Activated naive CD8-positive, alpha-beta T cell treated with anti-CD3 and anti-CD28 coated beads for 36 hours (primary cell): ENCODE results near the gene AOC2. TPM values are rescaled to one million over a fixed set of nuclear protein-coding genes. Genes with fewer than 3 reads are reported as not detected.

ENCODE experiments used
- DNase-seq: peaks from one replicate; pipeline ENCODE4 v3.0.0; 2021
- H3K27ac Mint-ChIP-seq: one replicate; pipeline ENCODE4 v1.8.0; 2022; ENCODE audit warnings: mild to moderate bottlenecking, moderate library complexity, mixed read lengths
- H3K27me3 Mint-ChIP-seq: one replicate; pipeline ENCODE4 v1.8.0; 2022; ENCODE audit warnings: mild to moderate bottlenecking, mixed read lengths
- H3K36me3 Mint-ChIP-seq: one replicate; pipeline ENCODE4 v1.8.0; 2021; ENCODE audit warnings: mild to moderate bottlenecking, mixed read lengths
- H3K4me1 Mint-ChIP-seq: one replicate; pipeline ENCODE4 v1.8.0; 2021; ENCODE audit warnings: mixed read lengths
- H3K4me3 Mint-ChIP-seq: one replicate; pipeline ENCODE4 v1.8.0; 2022; ENCODE audit warnings: mild to moderate bottlenecking, moderate library complexity, mixed read lengths
- H3K9me3 Mint-ChIP-seq: one replicate; pipeline ENCODE4 v1.8.0; 2022; ENCODE audit warnings: mixed read lengths
- total RNA-seq, 2 experiments: library from RNA; stranded (reverse); gene quantifications; one replicate each; pipeline ENCODE4 v1.2.3, GENCODE V29; 2021

AOC2 gene, protein sequence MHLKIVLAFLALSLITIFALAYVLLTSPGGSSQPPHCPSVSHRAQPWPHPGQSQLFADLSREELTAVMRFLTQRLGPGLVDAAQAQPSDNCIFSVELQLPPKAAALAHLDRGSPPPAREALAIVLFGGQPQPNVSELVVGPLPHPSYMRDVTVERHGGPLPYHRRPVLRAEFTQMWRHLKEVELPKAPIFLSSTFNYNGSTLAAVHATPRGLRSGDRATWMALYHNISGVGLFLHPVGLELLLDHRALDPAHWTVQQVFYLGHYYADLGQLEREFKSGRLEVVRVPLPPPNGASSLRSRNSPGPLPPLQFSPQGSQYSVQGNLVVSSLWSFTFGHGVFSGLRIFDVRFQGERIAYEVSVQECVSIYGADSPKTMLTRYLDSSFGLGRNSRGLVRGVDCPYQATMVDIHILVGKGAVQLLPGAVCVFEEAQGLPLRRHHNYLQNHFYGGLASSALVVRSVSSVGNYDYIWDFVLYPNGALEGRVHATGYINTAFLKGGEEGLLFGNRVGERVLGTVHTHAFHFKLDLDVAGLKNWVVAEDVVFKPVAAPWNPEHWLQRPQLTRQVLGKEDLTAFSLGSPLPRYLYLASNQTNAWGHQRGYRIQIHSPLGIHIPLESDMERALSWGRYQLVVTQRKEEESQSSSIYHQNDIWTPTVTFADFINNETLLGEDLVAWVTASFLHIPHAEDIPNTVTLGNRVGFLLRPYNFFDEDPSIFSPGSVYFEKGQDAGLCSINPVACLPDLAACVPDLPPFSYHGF
- total RNA-seq, result 1 to 10 TPM; 1.9 to 2.6 TPM

DNA sequence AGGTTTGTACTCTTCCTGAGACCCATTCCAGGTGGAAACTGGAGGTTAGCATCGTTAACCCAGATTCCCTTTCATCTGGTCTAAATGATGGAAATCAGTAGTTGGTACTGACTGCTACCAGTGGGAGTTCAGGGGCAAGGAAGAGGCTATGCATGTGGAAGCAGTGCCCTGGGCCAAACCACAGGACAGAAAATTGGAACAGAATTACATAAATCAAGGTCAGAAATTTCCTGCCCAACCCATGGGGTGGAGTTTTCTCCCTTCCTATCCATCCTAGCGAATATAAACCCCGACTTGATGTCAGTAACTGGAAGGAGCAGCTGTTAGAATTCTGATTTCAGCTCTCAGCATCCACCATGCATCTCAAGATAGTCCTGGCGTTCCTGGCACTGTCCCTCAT is at the start of gene AOC2:
Gene AOC2, plus strand, starts transcription at position 310 of the 400 bp plus-strand sequence. Its CDS starts 47 bp downstream, at position 357.
- no peak for DNase-seq
- Mint-ChIP-seq H3K9me3 (no peaks in the 10 kb centered on the region), H3K27me3 (no peaks in the 10 kb centered on the region), H3K27ac (peak within 1 kb of the TSS; percentile 53), H3K36me3 (peaks cover 9% of the 10 kb centered on the region), H3K4me1 (peaks cover 21% of the 10 kb centered on the region), H3K4me3 (no peak within 1 kb of the TSS)

DNA sequence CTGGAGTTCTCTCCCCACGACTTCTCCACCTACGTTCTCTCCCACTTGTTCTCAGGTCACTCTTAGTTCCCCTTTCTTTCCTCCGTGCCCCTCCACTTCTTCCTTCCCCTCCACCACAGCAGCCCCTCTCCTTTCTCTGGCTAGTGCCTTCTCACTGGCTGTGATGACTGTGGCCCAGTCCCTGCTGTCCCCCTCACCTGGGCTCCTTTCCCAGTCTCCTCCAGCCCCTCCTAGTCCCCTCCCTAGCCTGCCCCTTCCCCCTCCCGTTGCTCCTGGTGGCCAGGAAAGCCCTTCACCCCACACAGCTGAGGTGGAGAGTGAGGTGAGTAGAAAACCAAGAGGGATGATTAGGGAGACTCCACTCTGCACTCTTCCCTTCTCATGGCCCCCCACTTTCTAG is 49.3 kb upstream of the AOC2 start:
- Mint-ChIP-seq H3K27me3 (no peaks in the 10 kb centered on the region), H3K4me3 (no peak overlapping the region), H3K4me1 (peaks cover 10% of the 10 kb centered on the region), H3K27ac (no peak overlapping the region), H3K36me3 (peaks cover 6% of the 10 kb centered on the region), H3K9me3 (peaks cover 4% of the 10 kb centered on the region)
- DNase-seq, result no peak

DNA sequence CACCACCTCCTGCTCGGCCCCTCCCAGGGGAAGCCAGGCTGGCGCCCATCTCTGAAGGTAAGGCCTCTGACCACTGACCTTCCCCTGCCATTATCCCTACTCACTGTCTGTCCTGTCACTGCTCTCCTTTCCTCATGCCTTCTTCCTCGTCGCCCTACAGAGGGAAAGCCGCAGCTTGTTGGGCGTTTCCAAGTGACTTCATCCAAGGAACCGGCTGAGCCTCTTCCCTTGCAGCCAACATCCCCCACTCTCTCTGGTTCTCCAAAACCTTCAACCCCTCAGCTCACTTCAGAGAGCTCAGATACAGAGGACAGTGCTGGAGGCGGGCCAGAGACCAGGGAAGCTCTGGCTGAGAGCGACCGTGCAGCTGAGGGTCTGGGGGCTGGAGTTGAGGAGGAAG is 48.9 kb upstream of the AOC2 start:
- DNase-seq, result no peak
- H3K27me3 Mint-ChIP-seq, result no peaks in the 10 kb centered on the region
- no peak overlapping the region for H3K27ac Mint-ChIP-seq
- peaks cover 10% of the 10 kb centered on the region for H3K4me1 Mint-ChIP-seq
- no peak overlapping the region for H3K4me3 Mint-ChIP-seq
- peaks cover 6% of the 10 kb centered on the region for H3K36me3 Mint-ChIP-seq
- H3K9me3 Mint-ChIP-seq, result peaks cover 4% of the 10 kb centered on the region

DNA sequence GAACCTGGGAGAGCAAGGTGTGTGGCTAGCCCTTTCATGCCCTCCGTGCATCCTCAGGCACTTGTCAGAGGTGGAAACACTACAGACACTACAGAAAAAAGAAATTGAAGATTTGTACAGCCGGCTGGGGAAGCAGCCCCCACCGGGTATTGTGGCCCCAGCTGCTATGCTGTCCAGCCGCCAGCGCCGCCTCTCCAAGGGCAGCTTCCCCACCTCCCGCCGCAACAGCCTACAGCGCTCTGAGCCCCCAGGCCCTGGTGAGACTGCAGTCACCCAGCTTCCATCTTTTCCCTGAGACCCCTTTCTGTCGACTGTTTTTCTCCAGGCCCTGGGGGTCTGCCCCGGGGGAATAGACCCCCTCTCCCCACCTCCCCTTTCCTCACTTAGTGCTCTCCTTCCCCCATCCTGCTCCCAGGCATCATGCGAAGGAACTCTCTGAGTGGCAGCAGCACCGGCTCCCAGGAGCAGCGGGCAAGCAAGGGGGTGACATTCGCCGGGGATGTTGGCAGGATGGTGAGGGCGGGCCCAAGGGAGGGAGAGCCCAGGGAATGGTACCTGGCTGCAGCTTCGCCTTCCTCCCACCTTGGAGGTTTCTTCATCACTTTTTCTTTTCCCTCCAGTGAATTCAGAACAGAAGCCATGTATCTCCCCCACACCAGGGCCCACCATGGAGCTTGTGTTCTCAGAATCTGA is 48.2 kb upstream of the AOC2 start:
- Mint-ChIP-seq H3K4me3 (no peak overlapping the region), H3K9me3 (peaks cover 4% of the 10 kb centered on the region), H3K27me3 (no peaks in the 10 kb centered on the region), H3K4me1 (peaks cover 10% of the 10 kb centered on the region), H3K27ac (no peak overlapping the region), H3K36me3 (peaks cover 6% of the 10 kb centered on the region)
- no peak for DNase-seq

DNA sequence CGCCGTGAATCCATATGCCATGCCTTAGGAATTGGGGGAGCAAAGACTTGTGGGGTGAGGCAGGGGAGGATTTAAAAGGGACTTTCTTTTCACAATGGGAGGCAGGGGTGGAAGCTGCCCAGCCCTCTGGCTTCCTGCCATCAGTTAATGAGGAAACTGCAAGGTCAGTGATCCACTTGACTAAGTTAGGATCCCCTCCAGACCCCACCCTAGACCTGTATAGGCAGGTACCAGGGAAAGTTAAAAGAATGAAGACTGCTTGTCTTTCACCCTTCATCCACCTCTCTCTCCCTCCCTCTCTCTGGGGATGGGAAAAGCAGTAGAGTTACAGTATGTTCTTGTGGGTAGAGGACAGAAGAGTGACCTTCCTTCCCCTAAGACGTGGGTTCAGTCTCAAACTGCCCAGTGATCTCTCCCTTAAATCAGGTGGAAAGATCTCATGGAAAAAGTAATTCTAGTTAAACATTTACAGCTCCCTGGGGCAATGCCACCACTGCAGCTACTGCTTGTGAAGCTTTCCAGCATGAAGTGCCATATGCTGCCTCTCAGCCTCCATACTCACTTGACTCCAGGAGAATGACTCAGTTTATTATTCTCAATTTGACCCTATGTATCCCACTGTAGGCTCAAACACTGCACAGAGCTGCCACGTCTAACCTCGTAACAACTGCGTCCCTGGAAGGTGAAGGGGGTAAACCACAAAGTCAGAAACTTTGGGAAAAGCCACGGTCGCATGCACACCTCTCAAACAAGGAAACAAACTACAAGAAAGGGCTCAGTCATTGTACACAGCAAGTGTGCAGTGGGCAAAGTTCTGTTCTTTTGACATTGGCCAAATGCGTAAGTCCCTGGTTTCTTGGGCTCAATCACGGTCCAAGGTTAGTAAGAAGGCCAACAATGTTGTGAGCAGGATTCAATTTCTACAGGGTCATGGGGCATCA is 47.0 kb upstream of the AOC2 start:
- H3K9me3 Mint-ChIP-seq, result peaks cover 4% of the 10 kb centered on the region
- H3K4me1 Mint-ChIP-seq, result peaks cover 10% of the 10 kb centered on the region
- peak overlapping the region; percentile 90 for H3K4me3 Mint-ChIP-seq
- H3K27ac Mint-ChIP-seq, result no peak overlapping the region
- no peak for DNase-seq
- peaks cover 6% of the 10 kb centered on the region for H3K36me3 Mint-ChIP-seq
- no peaks in the 10 kb centered on the region for H3K27me3 Mint-ChIP-seq

DNA sequence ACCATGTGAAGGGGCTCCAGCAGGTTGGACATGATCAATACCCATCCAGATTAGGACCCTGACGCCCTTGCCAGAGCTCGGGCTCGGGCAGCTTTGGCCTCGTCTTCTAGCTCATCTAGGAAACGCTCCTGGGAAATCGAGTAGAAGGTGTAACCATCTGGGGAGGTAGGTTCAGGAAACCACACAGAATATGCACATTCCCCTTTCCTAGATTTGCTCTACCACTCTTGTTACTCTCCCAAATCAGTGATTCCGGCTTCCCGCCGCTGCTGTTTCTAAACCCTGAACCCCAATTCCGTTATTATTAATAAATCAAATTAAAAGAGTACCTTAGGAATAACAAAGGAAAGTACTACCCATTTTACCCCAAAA is 46.4 kb upstream of the AOC2 start:
- DNase-seq, result no peak
- Mint-ChIP-seq H3K9me3 (peaks cover 4% of the 10 kb centered on the region), H3K27ac (peak overlapping the region; percentile 69), H3K4me1 (peaks cover 10% of the 10 kb centered on the region), H3K36me3 (peaks cover 6% of the 10 kb centered on the region), H3K4me3 (peak overlapping the region; percentile 90), H3K27me3 (no peaks in the 10 kb centered on the region)

DNA sequence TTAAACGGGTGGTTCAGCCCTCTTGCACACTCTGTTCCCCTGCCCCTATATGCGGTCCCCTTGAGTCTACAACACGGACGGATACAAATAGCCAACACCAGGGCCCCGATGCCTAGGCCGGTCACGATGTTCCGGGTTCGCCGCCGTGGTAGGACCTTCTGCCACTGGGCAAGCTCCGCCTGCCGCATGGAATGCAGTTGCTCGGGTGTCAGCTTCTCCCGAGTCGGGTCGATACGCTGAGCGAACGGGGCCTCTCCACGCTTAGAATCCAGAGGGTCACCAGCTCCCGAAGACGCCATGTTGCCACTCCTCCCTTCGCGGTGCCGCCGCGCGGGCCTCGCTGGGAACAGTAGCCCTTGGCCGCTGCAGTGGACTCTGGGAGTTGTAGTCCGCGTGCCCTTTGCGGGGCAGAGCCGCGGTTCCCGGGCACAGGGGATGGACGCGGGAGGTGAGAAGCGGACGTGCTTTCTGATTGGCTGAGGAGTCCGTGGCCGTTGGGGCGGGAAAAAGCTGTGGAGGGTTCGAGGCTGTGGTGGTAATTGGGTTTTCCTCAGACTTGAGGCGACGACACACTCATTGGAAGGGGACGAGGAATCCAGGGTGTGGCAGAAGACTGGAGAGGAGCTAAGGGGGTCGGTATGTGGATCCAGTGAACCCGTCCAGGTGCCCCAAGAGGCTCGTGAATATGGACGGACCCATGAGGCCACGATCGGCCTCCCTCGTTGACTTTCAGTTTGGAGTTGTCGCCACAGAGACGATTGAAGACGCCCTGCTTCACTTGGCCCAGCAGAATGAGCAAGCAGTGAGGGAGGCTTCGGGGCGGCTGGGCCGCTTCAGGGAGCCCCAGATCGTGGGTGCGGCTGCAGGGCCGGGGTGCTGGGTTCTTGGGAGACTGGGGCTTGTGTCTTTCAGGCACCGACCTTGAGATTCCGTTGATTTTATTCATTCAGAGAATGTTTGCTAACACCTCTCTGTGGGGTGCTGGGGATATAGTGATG is 45.7 kb upstream of the AOC2 start, which contains the start of the genes CNTD1 and COA3:
Gene CNTD1, plus strand, starts transcription at position 479 of the 998 bp plus-strand sequence. Its CDS starts 207 bp downstream, at position 686.
Gene COA3, minus strand, starts transcription at position 322 of the 998 bp plus-strand sequence. Its CDS starts 23 bp downstream, at position 299.
- Mint-ChIP-seq H3K4me3 (peak within 1 kb of the TSS; percentile 90), H3K27ac (peak within 1 kb of the TSS; percentile 69), H3K27me3 (no peaks in the 10 kb centered on the region), H3K36me3 (peaks cover 6% of the 10 kb centered on the region), H3K4me1 (peaks cover 10% of the 10 kb centered on the region), H3K9me3 (peaks cover 4% of the 10 kb centered on the region)
- DNase-seq, result peak; percentile 87

DNA sequence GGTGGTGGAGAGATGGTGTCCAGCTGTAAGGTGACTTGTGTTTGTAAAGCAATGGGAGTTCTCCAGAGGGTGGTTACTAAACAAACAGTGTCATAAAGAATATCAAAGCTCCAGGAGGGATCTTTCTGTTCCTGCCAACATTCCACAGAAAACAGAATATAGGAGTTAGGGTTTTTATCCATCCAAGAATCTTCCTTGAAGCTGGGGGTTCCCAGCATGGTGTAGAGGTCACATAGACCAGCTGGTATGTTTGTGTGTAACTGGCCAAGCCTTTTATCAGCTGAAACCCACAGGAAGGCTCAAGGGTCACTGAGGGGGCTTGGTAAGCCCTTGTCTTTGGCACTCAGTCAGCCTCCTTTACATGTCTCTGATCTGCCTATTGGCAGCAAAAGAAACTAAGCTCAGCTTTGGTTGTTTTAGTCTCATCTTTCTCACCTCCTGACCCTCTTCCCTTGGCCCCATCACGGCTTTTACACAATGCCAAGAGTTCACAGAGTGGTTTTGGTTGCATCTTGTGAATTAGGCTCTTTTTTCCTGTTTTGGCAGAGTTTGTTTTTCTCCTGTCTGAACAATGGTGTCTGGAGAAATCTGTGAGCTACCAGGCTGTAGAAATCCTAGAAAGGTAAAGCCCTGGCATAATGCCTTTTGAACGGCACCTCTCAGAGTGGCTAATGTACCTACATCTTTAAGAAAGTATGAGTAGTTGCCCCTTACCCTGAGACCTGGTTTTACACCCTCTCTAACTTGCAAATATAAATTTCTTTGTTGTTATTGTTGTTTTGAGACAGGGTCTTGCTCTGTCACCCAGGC is 41.1 kb upstream of the AOC2 start:
- peaks cover 4% of the 10 kb centered on the region for H3K4me1 Mint-ChIP-seq
- no peaks in the 10 kb centered on the region for H3K27me3 Mint-ChIP-seq

DNA sequence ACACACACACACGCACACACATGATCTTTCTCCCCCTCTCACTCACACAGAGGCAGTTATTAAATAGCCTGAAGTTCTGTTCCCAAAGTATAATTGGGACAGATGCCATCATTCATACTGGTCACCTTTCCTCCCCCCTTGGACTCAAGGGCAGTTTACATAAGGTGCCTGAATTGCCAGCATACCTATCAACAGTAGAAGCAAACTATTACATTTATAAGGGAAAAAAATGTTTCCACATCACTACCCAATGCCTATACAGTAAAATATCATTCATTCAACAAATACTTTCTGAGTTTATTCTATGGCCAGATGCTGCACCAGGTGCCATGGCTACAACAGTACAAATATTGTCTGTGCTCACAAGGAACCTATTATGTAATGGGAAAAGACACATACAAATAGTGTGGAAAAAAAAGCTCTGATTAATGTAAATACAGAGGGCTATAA is 39.4 kb upstream of the AOC2 start:
- Mint-ChIP-seq H3K27ac (no peak overlapping the region), H3K36me3 (peaks cover 3% of the 10 kb centered on the region), H3K27me3 (no peaks in the 10 kb centered on the region), H3K4me3 (no peak overlapping the region), H3K9me3 (no peaks in the 10 kb centered on the region), H3K4me1 (no peaks in the 10 kb centered on the region)
- no peak for DNase-seq

More for the DNA sequence above, 41.1 kb upstream of the AOC2 start:
- no peak for DNase-seq
- Mint-ChIP-seq H3K4me3 (no peak overlapping the region), H3K36me3 (peaks cover 2% of the 10 kb centered on the region), H3K27ac (no peak overlapping the region), H3K9me3 (peaks cover 4% of the 10 kb centered on the region)

DNA sequence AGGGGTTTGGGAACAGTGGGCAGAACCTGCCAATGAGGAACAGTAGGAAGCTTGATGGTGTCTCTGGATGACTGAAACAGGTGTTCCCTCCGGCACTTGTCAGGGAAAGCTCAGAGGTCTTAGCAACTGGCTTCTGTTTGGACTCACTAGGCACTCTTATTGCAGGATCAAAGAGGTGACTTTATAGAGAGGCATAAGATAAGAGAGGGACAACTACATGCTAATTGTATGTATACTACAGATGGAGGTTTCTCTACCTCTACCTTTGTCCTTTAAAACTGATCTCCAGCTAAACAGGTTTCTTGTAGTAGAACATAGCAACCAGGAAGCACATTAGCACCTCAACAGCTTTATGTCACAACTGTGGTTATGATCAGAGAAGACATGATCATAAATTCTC is 38.1 kb upstream of the AOC2 start:
- Mint-ChIP-seq H3K4me1 (no peaks in the 10 kb centered on the region), H3K36me3 (peaks cover 9% of the 10 kb centered on the region), H3K4me3 (no peak overlapping the region), H3K27ac (no peak overlapping the region), H3K9me3 (no peaks in the 10 kb centered on the region), H3K27me3 (no peaks in the 10 kb centered on the region)
- no peak for DNase-seq

DNA sequence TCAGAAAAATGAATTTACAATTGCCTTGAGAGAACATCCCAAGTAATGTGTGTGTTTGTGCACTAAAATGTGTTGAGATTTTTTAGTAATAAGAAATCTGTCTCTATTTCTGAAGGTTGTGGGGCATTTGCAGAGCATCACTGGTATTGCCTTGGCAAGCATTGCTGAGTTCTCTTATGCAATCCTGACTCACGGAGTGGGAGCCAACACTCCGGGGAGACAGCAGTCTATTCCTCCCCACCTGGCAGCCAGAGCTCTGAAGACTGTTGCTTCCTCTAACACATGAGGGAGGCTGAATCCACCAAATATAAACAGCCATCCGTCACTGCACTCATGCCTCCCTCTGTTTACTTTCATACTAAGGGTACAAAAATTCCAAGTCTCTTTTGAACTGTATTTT is 35.1 kb upstream of the AOC2 start:
- Mint-ChIP-seq H3K27me3 (no peaks in the 10 kb centered on the region), H3K36me3 (peaks cover 12% of the 10 kb centered on the region), H3K4me3 (no peak overlapping the region), H3K4me1 (no peaks in the 10 kb centered on the region), H3K9me3 (no peaks in the 10 kb centered on the region), H3K27ac (no peak overlapping the region)
- no peak for DNase-seq

DNA sequence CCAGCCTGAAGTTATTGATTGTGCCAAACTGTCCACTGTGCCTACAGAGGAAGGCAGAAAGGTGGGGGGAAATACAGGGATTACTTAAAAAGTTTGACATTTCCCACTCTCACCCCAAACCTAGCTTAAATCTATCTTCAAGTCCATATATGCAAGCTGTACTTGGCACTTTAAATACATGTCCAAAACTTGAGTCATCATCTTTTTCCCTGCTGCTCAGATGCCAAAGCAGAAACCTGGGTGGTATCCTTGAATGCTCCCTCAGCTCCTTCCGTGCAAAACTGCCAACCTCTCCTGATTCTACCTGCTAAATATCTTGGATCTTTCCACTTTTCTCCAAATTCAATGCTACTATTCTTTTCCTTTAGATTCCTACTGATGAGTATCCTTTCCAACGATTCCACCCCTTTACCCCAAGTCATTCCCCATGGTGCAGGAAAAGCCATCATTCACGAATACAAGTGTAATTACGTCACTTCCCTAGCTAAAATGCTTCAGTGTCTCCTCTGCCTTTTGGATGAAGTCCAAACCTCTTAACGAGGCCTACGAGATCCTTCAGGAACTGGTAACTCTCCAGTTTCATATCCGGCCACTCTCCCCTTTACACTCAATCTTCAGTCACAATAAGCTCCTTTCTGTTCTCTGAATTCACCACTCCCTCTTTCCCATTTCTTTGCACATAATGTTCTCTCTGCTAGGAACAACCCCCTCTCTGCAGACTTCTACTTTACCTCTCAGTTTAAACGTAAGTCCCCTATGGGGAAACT is 29.6 kb upstream of the AOC2 start:
- Mint-ChIP-seq H3K4me1 (peaks cover 2% of the 10 kb centered on the region), H3K9me3 (no peaks in the 10 kb centered on the region), H3K4me3 (no peak overlapping the region), H3K27ac (no peak overlapping the region), H3K27me3 (no peaks in the 10 kb centered on the region), H3K36me3 (peaks cover 27% of the 10 kb centered on the region)
- DNase-seq, result no peak
